Measurements from ENCODE around the gene RAB3B. TPM values are rescaled to one million over a fixed set of nuclear protein-coding genes. Genes with fewer than 3 reads are reported as not detected.
"Not testable (repeated sequence)": the region's sequence is repeated elsewhere in the genome, so short reads cannot be mapped to it uniquely, and the experiment has no call there.

The RAB3B gene
- total and polyA plus RNA-seq, 2 experiments from 2014 or later = 9.7 to 24.7 TPM

DNA sequence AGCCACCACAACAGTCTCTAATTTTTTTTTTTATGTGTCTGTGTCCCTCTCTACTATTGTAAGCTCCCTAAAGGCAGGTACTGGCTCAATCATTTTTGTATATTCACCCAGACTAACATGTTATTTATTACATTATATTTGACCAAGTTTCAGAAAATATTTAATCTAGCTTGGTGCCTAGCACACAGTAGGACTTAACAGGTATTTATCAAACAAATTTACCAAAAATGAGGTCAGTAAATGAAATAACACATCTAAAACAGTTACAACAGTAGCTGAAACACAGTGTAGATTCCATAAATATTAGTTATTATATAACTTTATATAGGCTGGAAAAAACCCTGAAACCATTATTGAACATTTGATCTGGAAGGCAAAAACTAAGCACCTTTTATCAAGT lies 114.7 kb downstream of the RAB3B start:
- no peak overlapping the region for H3K27ac ChIP-seq
- no peaks in the 10 kb centered on the region for H3K9me2 ChIP-seq (replicated peaks; ENCODE audit: insufficient read depth)
- H3K4me3 ChIP-seq = no peak overlapping the region
- no peak overlapping the region for H2AFZ ChIP-seq
- TF ChIP-seq, protein P1, sequence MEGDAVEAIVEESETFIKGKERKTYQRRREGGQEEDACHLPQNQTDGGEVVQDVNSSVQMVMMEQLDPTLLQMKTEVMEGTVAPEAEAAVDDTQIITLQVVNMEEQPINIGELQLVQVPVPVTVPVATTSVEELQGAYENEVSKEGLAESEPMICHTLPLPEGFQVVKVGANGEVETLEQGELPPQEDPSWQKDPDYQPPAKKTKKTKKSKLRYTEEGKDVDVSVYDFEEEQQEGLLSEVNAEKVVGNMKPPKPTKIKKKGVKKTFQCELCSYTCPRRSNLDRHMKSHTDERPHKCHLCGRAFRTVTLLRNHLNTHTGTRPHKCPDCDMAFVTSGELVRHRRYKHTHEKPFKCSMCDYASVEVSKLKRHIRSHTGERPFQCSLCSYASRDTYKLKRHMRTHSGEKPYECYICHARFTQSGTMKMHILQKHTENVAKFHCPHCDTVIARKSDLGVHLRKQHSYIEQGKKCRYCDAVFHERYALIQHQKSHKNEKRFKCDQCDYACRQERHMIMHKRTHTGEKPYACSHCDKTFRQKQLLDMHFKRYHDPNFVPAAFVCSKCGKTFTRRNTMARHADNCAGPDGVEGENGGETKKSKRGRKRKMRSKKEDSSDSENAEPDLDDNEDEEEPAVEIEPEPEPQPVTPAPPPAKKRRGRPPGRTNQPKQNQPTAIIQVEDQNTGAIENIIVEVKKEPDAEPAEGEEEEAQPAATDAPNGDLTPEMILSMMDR (IDR thresholded peaks at IDR 0.05; ENCODE audit: poor library complexity) = no peak
- no peak for TF ChIP-seq EZH2phosphoT487 (IDR thresholded peaks at IDR 0.05; ENCODE audit: low read depth, severe bottlenecking, unreplicated experiment)
- no peak for TF ChIP-seq EZH2 (IDR thresholded peaks at IDR 0.05; ENCODE audit: borderline replicate concordance)
- no peaks in the 10 kb centered on the region for H3K27me3 ChIP-seq
- H3K4me1 ChIP-seq (ENCODE audit: insufficient read depth) = peaks cover 16% of the 10 kb centered on the region
- H3K4me2 ChIP-seq = peak overlapping the region; percentile 89
- DNase-seq (ENCODE audit: low spot score) = no peak
- H3K36me3 ChIP-seq (replicated peaks; ENCODE audit: insufficient read depth, low read depth) = no peaks in the 10 kb centered on the region
- H3K9me3 ChIP-seq (ENCODE audit: low read depth) = no peaks in the 10 kb centered on the region
- H3K79me2 ChIP-seq = peaks cover 69% of the 10 kb centered on the region
- H4K20me1 ChIP-seq (ENCODE audit: insufficient read depth, poor library complexity, severe bottlenecking) = peaks cover 15% of the 10 kb centered on the region

GRCh38 chr1:51875291-51875772 lies 115.2 kb downstream of the RAB3B start:
- TF ChIP-seq, protein P1 (IDR thresholded peaks at IDR 0.05; ENCODE audit: poor library complexity) = no peak
- TF ChIP-seq EZH2phosphoT487 (IDR thresholded peaks at IDR 0.05; ENCODE audit: low read depth, severe bottlenecking, unreplicated experiment) = no peak
- TF ChIP-seq EZH2 (IDR thresholded peaks at IDR 0.05; ENCODE audit: borderline replicate concordance) = no peak
- no peak for DNase-seq (ENCODE audit: low spot score)
- Histone ChIP-seq H3K79me2 (peaks cover 74% of the 10 kb centered on the region), H3K27me3 (no peaks in the 10 kb centered on the region), H3K4me2 (peak overlapping the region; percentile 89), H3K9me2 (replicated peaks; ENCODE audit: insufficient read depth) (no peaks in the 10 kb centered on the region), H3K36me3 (replicated peaks; ENCODE audit: insufficient read depth, low read depth) (no peaks in the 10 kb centered on the region), H3K4me3 (no peak overlapping the region), H2AFZ (no peak overlapping the region), H3K27ac (no peak overlapping the region), H3K4me1 (ENCODE audit: insufficient read depth) (peaks cover 16% of the 10 kb centered on the region), H4K20me1 (ENCODE audit: insufficient read depth, poor library complexity, severe bottlenecking) (peaks cover 15% of the 10 kb centered on the region), H3K9me3 (ENCODE audit: low read depth) (no peaks in the 10 kb centered on the region)
- 69% methylated on average over 6 of the region's 6 CpGs for WGBS (ENCODE audit: low lambda C conversion rate, missing lambda C conversion rate)

GRCh38 chr1:51873270-51873669 lies 117.2 kb downstream of the RAB3B start:
- not testable (repeated sequence) for H3K36me3 ChIP-seq (replicated peaks; ENCODE audit: insufficient read depth, low read depth); H3K4me2 ChIP-seq; H3K27me3 ChIP-seq; H3K9me2 ChIP-seq (replicated peaks; ENCODE audit: insufficient read depth); H2AFZ ChIP-seq; H3K4me3 ChIP-seq; H3K9me3 ChIP-seq (ENCODE audit: low read depth); DNase-seq (ENCODE audit: low spot score); H3K27ac ChIP-seq
- H4K20me1 ChIP-seq (ENCODE audit: insufficient read depth, poor library complexity, severe bottlenecking) = peaks cover 25% of the 10 kb centered on the region
- peaks cover 93% of the 10 kb centered on the region for H3K79me2 ChIP-seq
- 100% methylated on average over 1 of the region's 1 CpG for WGBS (ENCODE audit: low lambda C conversion rate, missing lambda C conversion rate)
- H3K4me1 ChIP-seq (ENCODE audit: insufficient read depth) = peaks cover 16% of the 10 kb centered on the region

DNA sequence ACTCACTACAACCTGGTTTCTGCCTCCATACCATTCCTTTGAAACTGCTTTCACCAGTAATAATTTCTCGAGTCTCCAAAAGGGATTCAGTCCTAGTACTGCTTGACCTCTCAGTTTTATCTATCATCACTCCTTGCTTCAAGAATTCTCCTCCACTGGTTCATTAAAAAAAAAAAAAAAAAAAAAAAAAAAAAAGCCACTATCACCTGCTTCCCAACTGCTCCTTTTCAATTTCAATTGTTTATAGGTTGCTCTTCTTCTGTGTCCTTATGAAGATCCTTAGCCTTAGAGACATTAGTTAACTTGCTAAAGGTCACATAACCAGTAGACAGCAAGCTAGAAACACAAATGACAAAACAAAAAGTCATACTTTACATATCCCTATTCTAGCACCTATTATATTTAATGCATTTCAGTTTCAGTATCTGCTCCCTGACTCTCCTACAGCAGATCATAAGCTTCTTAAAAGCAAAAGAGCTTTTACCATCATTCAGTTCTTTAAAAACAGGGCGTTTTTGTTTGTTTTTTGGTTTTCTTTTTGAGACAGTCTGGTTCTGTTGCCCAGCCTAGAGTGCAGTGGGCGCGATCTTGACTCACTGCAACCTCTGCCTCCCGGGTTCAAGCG lies 119.0 kb downstream of the RAB3B start:
- TF ChIP-seq EZH2 (IDR thresholded peaks at IDR 0.05; ENCODE audit: borderline replicate concordance) (no peak), EZH2phosphoT487 (IDR thresholded peaks at IDR 0.05; ENCODE audit: low read depth, severe bottlenecking, unreplicated experiment) (no peak)
- TF ChIP-seq, protein P1 (IDR thresholded peaks at IDR 0.05; ENCODE audit: poor library complexity) = no peak
- peaks cover 40% of the 10 kb centered on the region for H4K20me1 ChIP-seq (ENCODE audit: insufficient read depth, poor library complexity, severe bottlenecking)
- peaks cover 12% of the 10 kb centered on the region for H3K4me1 ChIP-seq (ENCODE audit: insufficient read depth)
- H2AFZ ChIP-seq = no peak overlapping the region
- H3K27me3 ChIP-seq = no peaks in the 10 kb centered on the region
- H3K4me3 ChIP-seq = no peak overlapping the region
- no peaks in the 10 kb centered on the region for H3K9me3 ChIP-seq (ENCODE audit: low read depth)
- WGBS (ENCODE audit: low lambda C conversion rate, missing lambda C conversion rate) = 95% methylated on average over 6 of the region's 6 CpGs
- H3K4me2 ChIP-seq = no peak overlapping the region
- no peaks in the 10 kb centered on the region for H3K9me2 ChIP-seq (replicated peaks; ENCODE audit: insufficient read depth)
- no peak overlapping the region for H3K27ac ChIP-seq
- no peaks in the 10 kb centered on the region for H3K36me3 ChIP-seq (replicated peaks; ENCODE audit: insufficient read depth, low read depth)
- DNase-seq (ENCODE audit: low spot score) = no peak
- H3K79me2 ChIP-seq = peaks cover 97% of the 10 kb centered on the region
